ENCODE data around the gene ZNF385B.
A peak's percentile ranks its signal among the peaks of the same experiment; 100 is the strongest.

The ZNF385B gene

DNA sequence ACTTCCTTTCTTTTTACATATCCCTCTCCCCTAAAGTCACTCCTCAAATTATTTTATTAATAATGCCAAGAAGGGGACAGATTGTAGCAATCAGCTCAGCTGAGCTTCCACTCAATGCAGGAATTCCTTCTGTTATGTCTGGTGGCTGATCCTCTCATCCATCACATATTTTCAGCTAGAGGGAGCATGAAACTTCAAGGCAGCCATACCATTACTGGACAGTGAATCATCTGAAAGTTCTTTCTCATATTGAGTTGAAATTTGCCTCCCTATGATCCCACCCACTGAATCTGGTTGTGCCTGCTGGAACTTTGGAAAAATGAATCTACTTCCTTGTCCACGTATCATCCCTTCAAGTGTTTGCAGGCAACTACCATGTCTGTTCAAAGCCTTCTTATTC is 11.2 kb downstream of the ZNF385B start:
- peak; percentile 57 for TF ChIP-seq TEAD4 (IDR thresholded peaks at IDR 0.05)
- no peak for TF ChIP-seq NFIC (IDR thresholded peaks at IDR 0.05)
- no peak for TF ChIP-seq RAD21 (IDR thresholded peaks at IDR 0.05; ENCODE audit: low read depth)

DNA sequence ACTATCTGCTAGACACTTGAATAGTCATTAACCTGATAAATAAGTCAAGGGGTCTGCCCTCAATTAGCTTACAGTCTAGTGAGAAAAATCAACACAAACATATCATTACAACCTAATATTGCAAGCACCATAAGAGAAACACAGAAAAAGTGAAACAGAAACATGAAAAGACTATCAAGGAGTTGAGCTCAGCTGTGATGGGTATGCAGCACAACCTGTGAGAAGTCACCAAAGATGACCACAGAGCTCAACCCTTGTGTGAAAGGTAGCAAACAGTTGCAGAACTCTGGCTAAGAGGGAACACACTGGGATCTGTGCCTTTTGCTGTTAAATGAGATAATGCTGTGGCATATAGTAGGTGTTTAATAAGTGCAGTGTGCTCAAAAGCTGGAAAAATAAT is 11.7 kb downstream of the ZNF385B start:
- TF ChIP-seq RAD21 (IDR thresholded peaks at IDR 0.05; ENCODE audit: low read depth): no peak
- TF ChIP-seq CEBPB (IDR thresholded peaks at IDR 0.05): no peak
- TF ChIP-seq TEAD4 (IDR thresholded peaks at IDR 0.05): no peak
- TF ChIP-seq CREB1 (IDR thresholded peaks at IDR 0.05; ENCODE audit: low read depth): no peak
- TF ChIP-seq EGR1 (IDR thresholded peaks at IDR 0.05): no peak
- TF ChIP-seq, protein P1, sequence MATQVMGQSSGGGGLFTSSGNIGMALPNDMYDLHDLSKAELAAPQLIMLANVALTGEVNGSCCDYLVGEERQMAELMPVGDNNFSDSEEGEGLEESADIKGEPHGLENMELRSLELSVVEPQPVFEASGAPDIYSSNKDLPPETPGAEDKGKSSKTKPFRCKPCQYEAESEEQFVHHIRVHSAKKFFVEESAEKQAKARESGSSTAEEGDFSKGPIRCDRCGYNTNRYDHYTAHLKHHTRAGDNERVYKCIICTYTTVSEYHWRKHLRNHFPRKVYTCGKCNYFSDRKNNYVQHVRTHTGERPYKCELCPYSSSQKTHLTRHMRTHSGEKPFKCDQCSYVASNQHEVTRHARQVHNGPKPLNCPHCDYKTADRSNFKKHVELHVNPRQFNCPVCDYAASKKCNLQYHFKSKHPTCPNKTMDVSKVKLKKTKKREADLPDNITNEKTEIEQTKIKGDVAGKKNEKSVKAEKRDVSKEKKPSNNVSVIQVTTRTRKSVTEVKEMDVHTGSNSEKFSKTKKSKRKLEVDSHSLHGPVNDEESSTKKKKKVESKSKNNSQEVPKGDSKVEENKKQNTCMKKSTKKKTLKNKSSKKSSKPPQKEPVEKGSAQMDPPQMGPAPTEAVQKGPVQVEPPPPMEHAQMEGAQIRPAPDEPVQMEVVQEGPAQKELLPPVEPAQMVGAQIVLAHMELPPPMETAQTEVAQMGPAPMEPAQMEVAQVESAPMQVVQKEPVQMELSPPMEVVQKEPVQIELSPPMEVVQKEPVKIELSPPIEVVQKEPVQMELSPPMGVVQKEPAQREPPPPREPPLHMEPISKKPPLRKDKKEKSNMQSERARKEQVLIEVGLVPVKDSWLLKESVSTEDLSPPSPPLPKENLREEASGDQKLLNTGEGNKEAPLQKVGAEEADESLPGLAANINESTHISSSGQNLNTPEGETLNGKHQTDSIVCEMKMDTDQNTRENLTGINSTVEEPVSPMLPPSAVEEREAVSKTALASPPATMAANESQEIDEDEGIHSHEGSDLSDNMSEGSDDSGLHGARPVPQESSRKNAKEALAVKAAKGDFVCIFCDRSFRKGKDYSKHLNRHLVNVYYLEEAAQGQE (IDR thresholded peaks at IDR 0.05; ENCODE audit: low read depth): no peak
- no peak for TF ChIP-seq TAF1 (IDR thresholded peaks at IDR 0.05; ENCODE audit: low read depth)
- TF ChIP-seq, protein P2, sequence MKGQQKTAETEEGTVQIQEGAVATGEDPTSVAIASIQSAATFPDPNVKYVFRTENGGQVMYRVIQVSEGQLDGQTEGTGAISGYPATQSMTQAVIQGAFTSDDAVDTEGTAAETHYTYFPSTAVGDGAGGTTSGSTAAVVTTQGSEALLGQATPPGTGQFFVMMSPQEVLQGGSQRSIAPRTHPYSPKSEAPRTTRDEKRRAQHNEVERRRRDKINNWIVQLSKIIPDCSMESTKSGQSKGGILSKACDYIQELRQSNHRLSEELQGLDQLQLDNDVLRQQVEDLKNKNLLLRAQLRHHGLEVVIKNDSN (IDR thresholded peaks at IDR 0.05): no peak
- no peak for TF ChIP-seq ZBTB7A (IDR thresholded peaks at IDR 0.05; ENCODE audit: low read depth)
- TF ChIP-seq FOXM1 (IDR thresholded peaks at IDR 0.05; ENCODE audit: borderline replicate concordance, low read depth): no peak
- TF ChIP-seq, protein P3, sequence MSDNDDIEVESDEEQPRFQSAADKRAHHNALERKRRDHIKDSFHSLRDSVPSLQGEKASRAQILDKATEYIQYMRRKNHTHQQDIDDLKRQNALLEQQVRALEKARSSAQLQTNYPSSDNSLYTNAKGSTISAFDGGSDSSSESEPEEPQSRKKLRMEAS (IDR thresholded peaks at IDR 0.05): no peak
- no peak for TF ChIP-seq YY1 (IDR thresholded peaks at IDR 0.05; ENCODE audit: low read depth)
- TF ChIP-seq NFIC (IDR thresholded peaks at IDR 0.05): no peak

DNA sequence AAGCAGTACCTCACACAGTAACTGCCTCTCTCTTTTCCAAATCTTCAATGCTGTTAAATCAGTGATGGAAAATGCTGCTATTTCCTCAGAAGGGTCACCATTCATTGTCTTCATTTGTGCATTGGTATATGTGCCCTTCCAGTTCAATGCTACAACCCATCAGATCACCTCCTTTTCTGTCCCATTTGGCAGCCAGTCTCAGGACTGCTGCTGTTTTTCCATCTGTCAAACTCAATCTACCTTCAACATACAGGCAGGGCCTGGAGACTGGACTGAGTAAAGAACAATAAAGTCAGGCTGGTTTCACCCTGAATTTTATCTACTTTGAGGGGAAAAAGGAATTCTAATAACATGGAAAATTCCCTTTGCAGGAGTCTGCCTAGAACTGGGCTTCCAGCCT is 17.9 kb downstream of the ZNF385B start:
- no peak for TF ChIP-seq EGR1 (IDR thresholded peaks at IDR 0.05)
- TF ChIP-seq ZBTB7A (IDR thresholded peaks at IDR 0.05; ENCODE audit: low read depth): no peak
- no peak for TF ChIP-seq CEBPB (IDR thresholded peaks at IDR 0.05)
- TF ChIP-seq, protein P3 (IDR thresholded peaks at IDR 0.05): no peak
- TF ChIP-seq YY1 (IDR thresholded peaks at IDR 0.05; ENCODE audit: low read depth): no peak
- TF ChIP-seq, protein P1 (IDR thresholded peaks at IDR 0.05; ENCODE audit: low read depth): no peak
- TF ChIP-seq NFIC (IDR thresholded peaks at IDR 0.05): no peak
- no peak for TF ChIP-seq TCF12 (IDR thresholded peaks at IDR 0.05; ENCODE audit: low read depth)
- TF ChIP-seq EP300 (IDR thresholded peaks at IDR 0.05; ENCODE audit: borderline replicate concordance): no peak
- no peak for TF ChIP-seq TAF1 (IDR thresholded peaks at IDR 0.05; ENCODE audit: low read depth)
- TF ChIP-seq RAD21 (IDR thresholded peaks at IDR 0.05; ENCODE audit: low read depth): no peak
- TF ChIP-seq CREB1 (IDR thresholded peaks at IDR 0.05; ENCODE audit: low read depth): no peak
- TF ChIP-seq, protein P2 (IDR thresholded peaks at IDR 0.05): no peak
- no peak for TF ChIP-seq FOXM1 (IDR thresholded peaks at IDR 0.05; ENCODE audit: borderline replicate concordance, low read depth)
- TF ChIP-seq TEAD4 (IDR thresholded peaks at IDR 0.05): no peak

DNA sequence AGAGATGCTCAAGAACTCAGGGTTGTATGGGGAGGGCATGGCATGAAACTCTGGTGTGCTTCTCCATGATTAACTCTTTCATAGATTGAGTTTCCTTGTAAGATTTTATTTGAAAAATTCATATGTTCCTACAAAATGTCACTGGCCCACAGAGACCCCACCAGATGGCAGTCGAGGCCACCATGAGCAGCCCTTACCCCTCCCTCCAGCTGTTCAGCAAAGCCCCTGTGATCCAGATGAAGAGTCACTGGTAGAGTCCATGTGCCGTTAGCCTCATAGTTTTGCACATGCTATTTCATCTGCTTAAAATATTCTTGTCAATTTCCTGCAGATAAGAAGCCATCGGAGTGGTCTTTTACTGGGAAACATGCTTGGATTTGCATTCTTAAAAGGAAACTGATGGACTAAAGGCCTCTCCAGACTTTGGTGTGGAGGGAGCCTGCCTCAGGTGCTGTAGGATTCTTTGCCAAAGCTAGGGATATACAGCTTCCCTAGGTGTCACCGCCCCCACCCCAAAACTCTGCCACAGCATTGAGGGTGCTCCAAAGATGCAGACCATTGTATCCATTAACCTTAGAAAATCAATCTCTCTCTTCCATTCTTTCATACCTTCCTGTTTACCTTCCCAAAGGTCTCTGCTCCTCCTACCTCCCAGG is 18.8 kb downstream of the ZNF385B start:
- TF ChIP-seq RAD21 (IDR thresholded peaks at IDR 0.05; ENCODE audit: low read depth) (peak; percentile 38; the same call in 1 of the 2 replicates), ZBTB7A (IDR thresholded peaks at IDR 0.05; ENCODE audit: low read depth) (no peak)

DNA sequence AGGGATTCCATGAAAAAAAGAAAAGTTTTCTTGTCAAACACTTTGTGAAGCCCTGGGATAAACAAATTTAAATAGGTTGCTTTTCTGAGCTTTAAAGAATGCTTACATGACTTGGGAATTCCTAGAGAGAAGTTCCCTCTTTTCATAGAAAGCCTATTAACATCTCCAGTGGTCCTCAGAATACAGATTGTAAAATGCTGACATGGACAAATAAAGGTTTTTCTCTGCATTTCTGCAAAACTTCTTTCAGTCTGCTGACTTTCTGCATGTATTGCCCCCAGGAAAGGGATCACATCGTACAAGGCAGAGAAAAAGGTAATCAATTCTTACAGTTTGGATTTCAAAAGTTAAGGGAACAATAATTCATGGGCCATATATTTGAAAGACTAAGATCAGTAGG is 20.6 kb downstream of the ZNF385B start:
- TF ChIP-seq FOXM1 (IDR thresholded peaks at IDR 0.05; ENCODE audit: borderline replicate concordance, low read depth) (no peak), ZBTB7A (IDR thresholded peaks at IDR 0.05; ENCODE audit: low read depth) (no peak), CEBPB (IDR thresholded peaks at IDR 0.05) (no peak), TEAD4 (IDR thresholded peaks at IDR 0.05) (no peak), TAF1 (IDR thresholded peaks at IDR 0.05; ENCODE audit: low read depth) (no peak), NFIC (IDR thresholded peaks at IDR 0.05) (no peak), EGR1 (IDR thresholded peaks at IDR 0.05) (no peak), EP300 (IDR thresholded peaks at IDR 0.05; ENCODE audit: borderline replicate concordance) (no peak), TCF12 (IDR thresholded peaks at IDR 0.05; ENCODE audit: low read depth) (no peak), CREB1 (IDR thresholded peaks at IDR 0.05; ENCODE audit: low read depth) (no peak), RAD21 (IDR thresholded peaks at IDR 0.05; ENCODE audit: low read depth) (no peak), YY1 (IDR thresholded peaks at IDR 0.05; ENCODE audit: low read depth) (no peak)
- TF ChIP-seq, protein P2 (IDR thresholded peaks at IDR 0.05): no peak
- TF ChIP-seq, protein P3 (IDR thresholded peaks at IDR 0.05): no peak
- TF ChIP-seq, protein P1 (IDR thresholded peaks at IDR 0.05; ENCODE audit: low read depth): no peak

Data from Ishikawa (cell line).